ENCODE results near the gene TSR3.

DNA sequence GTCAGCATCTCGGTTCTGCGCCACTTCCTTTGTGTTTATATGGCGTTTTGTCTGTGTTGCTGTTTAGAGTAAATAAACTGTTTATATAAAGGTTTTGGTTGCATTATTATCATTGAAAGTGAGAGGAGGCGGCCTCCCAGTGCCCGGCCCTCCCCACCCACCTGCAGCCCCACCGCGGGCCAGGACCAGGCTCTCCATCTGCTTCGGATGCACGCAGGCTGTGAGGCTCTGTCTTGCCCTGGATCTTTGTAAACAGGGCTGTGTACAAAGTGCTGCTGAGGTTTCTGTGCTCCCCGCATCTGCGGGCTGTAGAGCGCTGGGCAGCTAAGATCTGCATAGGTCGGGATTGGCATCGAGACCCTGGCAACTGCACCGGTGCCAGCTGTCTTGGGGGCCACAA, 26.4 kb downstream of the TSR3 start:
- TF ChIP-seq, protein P1, sequence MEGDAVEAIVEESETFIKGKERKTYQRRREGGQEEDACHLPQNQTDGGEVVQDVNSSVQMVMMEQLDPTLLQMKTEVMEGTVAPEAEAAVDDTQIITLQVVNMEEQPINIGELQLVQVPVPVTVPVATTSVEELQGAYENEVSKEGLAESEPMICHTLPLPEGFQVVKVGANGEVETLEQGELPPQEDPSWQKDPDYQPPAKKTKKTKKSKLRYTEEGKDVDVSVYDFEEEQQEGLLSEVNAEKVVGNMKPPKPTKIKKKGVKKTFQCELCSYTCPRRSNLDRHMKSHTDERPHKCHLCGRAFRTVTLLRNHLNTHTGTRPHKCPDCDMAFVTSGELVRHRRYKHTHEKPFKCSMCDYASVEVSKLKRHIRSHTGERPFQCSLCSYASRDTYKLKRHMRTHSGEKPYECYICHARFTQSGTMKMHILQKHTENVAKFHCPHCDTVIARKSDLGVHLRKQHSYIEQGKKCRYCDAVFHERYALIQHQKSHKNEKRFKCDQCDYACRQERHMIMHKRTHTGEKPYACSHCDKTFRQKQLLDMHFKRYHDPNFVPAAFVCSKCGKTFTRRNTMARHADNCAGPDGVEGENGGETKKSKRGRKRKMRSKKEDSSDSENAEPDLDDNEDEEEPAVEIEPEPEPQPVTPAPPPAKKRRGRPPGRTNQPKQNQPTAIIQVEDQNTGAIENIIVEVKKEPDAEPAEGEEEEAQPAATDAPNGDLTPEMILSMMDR (IDR thresholded peaks at IDR 0.05) = no peak
- TF ChIP-seq POLR2AphosphoS5 (IDR thresholded peaks at IDR 0.05) = no peak
